Breast epithelium (tissue), 4 donors: Measurements from ENCODE around the gene NLK. TPM values are rescaled to one million over a fixed set of nuclear protein-coding genes. Genes with fewer than 3 reads are reported as not detected.

Source experiments
- DNase-seq, 2 donors: peaks; one replicate each; pipeline ENCODE4 v3.0.0-alpha.2; 2019; ENCODE audit warnings: low spot score in 2 of 2
- H3K27ac ChIP-seq, 2 donors: fragments of 200-600 bp; sonication (generic) in 1 of 2; one replicate each; pipeline ENCODE4 v1.5.1; 2016 to 2019; ENCODE audit warnings: mild to moderate bottlenecking in 1 of 2
- H3K27me3 ChIP-seq, 2 donors: fragments of 200-600 bp; sonication (generic) in 1 of 2; one replicate each; pipeline versions ENCODE4 v1.5.1 to v1.6.0; 2017 to 2019; ENCODE audit warnings: control low read depth in 1 of 2, mild to moderate bottlenecking in 1 of 2
- H3K36me3 ChIP-seq: fragments of 200-600 bp; one replicate; pipeline ENCODE4 v1.5.1; 2019
- H3K4me1 ChIP-seq, 2 donors: fragments of 200-600 bp; sonication (generic); one replicate each; pipeline ENCODE4 v1.5.1; 2016 to 2019; ENCODE audit warnings: control low read depth in 1 of 2
- H3K4me3 ChIP-seq, 3 donors: fragments of 200-600 bp; sonication (generic); 1 replicate in 2 of 3; 2 replicates in 1 of 3; pipeline ENCODE4 v1.5.1; 2016 to 2019; ENCODE audit warnings: mild to moderate bottlenecking in 3 of 3, moderate library complexity in 2 of 3
- H3K9me3 ChIP-seq, 2 donors: fragments of 200-600 bp; sonication (generic) in 1 of 2; one replicate each; pipeline ENCODE4 v1.5.1; 2016 to 2019; ENCODE audit warnings: control low read depth in 1 of 2
- CTCF ChIP-seq, 3 donors: fragments of 450-650 bp; IDR thresholded peaks; one replicate each; pipeline ENCODE4 v1.5.1; 2016 to 2017; ENCODE audit warnings: antibody characterized with exemption in 3 of 3, mild to moderate bottlenecking in 3 of 3, moderate library complexity in 3 of 3
- POLR2A ChIP-seq: fragments of 450-650 bp; IDR thresholded peaks from one replicate; pipeline ENCODE4 v1.6.1; 2016; ENCODE audit warnings: antibody characterized with exemption, mild to moderate bottlenecking, moderate library complexity
- POLR2AphosphoS5 ChIP-seq, 3 donors: sonication (generic); formaldehyde crosslinking; IDR thresholded peaks; one replicate each; pipeline ENCODE4 v1.6.1; 2017; ENCODE audit warnings: antibody characterized with exemption in 3 of 3
- intact Hi-C: fragments of 100-400 bp; cut with DNase I; formaldehyde crosslinking; loops from one replicate; pipeline ENCODE4 v1.15.1; 2023; ENCODE audit warnings: low total_unique reads
- total RNA-seq, 3 donors: library from RNA; depleted of rRNA; stranded (reverse); fragments of >200 nt; gene quantifications; one replicate each; pipeline ENCODE4 v1.1.0, GENCODE V29; 2016

NLK gene
- total RNA-seq, 3 donors from 2014 or later: 19.8 to 35.1 (median 27.5) TPM

- H3K27me3 ChIP-seq: no peaks in the 10 kb centered on the region
- no peak for DNase-seq
- TF ChIP-seq POLR2A (no peak), CTCF (IDR thresholded peaks at IDR 0.05) (no peak), POLR2AphosphoS5 (IDR thresholded peaks at IDR 0.05) (no peak)
- H3K27ac ChIP-seq: no peak overlapping the region
- H3K4me1 ChIP-seq: no peaks in the 10 kb centered on the region
- intact Hi-C loops: no loop called here
- H3K9me3 ChIP-seq: no peaks in the 10 kb centered on the region
- H3K4me3 ChIP-seq: no peak overlapping the region
- no peaks in the 10 kb centered on the region for H3K36me3 ChIP-seq
These were observed 173.6 kb downstream of the NLK start for GRCh38 chr17:28216052-28216451.

- H3K36me3 ChIP-seq: no peaks in the 10 kb centered on the region
- intact Hi-C loops: no loop called here
- no peaks in the 10 kb centered on the region for H3K27me3 ChIP-seq
- no peak for DNase-seq
- no peaks in the 10 kb centered on the region for H3K4me1 ChIP-seq
- H3K4me3 ChIP-seq: no peak overlapping the region
- TF ChIP-seq CTCF (IDR thresholded peaks at IDR 0.05) (no peak), POLR2A (no peak), POLR2AphosphoS5 (IDR thresholded peaks at IDR 0.05) (no peak)
- H3K9me3 ChIP-seq: no peaks in the 10 kb centered on the region
- no peak overlapping the region for H3K27ac ChIP-seq
These were observed 174.1 kb downstream of the NLK start for GRCh38 chr17:28216528-28216927.

- no peak overlapping the region for H3K27ac ChIP-seq
- no peak overlapping the region for H3K4me3 ChIP-seq
- H3K4me1 ChIP-seq: no peaks in the 10 kb centered on the region
- H3K36me3 ChIP-seq: no peaks in the 10 kb centered on the region
- no peaks in the 10 kb centered on the region for H3K9me3 ChIP-seq
- no peak for TF ChIP-seq CTCF (IDR thresholded peaks at IDR 0.05)
- TF ChIP-seq POLR2AphosphoS5 (IDR thresholded peaks at IDR 0.05): no peak
- TF ChIP-seq POLR2A: no peak
- H3K27me3 ChIP-seq: no peaks in the 10 kb centered on the region
- intact Hi-C loops: no loop called here
- no peak for DNase-seq
These were observed 177.3 kb downstream of the NLK start for GRCh38 chr17:28219771-28220170.

GRCh38 chr17:28221751-28222414, 179.4 kb downstream of the NLK start:
- no peaks in the 10 kb centered on the region for H3K36me3 ChIP-seq
- DNase-seq: no peak
- no peaks in the 10 kb centered on the region for H3K9me3 ChIP-seq
- intact Hi-C loops: no loop called here
- H3K27ac ChIP-seq: no peak overlapping the region
- no peak for TF ChIP-seq CTCF (IDR thresholded peaks at IDR 0.05)
- TF ChIP-seq POLR2AphosphoS5 (IDR thresholded peaks at IDR 0.05): no peak
- no peak for TF ChIP-seq POLR2A
- H3K27me3 ChIP-seq: no peaks in the 10 kb centered on the region
- no peaks in the 10 kb centered on the region for H3K4me1 ChIP-seq
- H3K4me3 ChIP-seq: no peak overlapping the region

GRCh38 chr17:28225271-28225670, 182.8 kb downstream of the NLK start:
- intact Hi-C loops: no loop called here
- no peak for DNase-seq
- no peak overlapping the region for H3K4me3 ChIP-seq
- H3K9me3 ChIP-seq: no peaks in the 10 kb centered on the region
- H3K27me3 ChIP-seq: no peaks in the 10 kb centered on the region
- no peak for TF ChIP-seq POLR2AphosphoS5 (IDR thresholded peaks at IDR 0.05)
- TF ChIP-seq POLR2A: no peak
- TF ChIP-seq CTCF (IDR thresholded peaks at IDR 0.05): no peak
- no peak overlapping the region for H3K27ac ChIP-seq
- H3K36me3 ChIP-seq: no peaks in the 10 kb centered on the region
- no peaks in the 10 kb centered on the region for H3K4me1 ChIP-seq
